RWPE2 (cell line): ENCODE data around the gene MYOZ2.

ENCODE experiments used
- ATAC-seq: fragments of 200-7000 bp; cut with Tn5 transposase; 3 replicates; pipeline ENCODE4 v1.9.1; 2021; ENCODE audit warnings: low read depth
- DNase-seq: peaks from one replicate; pipeline ENCODE4 v3.0.0-alpha.2; 2020; ENCODE audit warnings: low spot score
- H3K27ac ChIP-seq: fragments of 450-650 bp; 2 replicates; pipeline ENCODE4 v1.5.1; 2017; ENCODE audit warnings: mild to moderate bottlenecking; ENCODE audit not compliant: poor library complexity, severe bottlenecking
- H3K27me3 ChIP-seq: fragments of 250-450 bp; sonication (Bioruptor Pico); 2 replicates; pipeline ENCODE4 v1.5.1; 2021; ENCODE audit warnings: mild to moderate bottlenecking, moderate library complexity; ENCODE audit not compliant: insufficient read depth, poor library complexity, severe bottlenecking
- H3K36me3 ChIP-seq: fragments of 250-450 bp; sonication (Bioruptor Pico); 2 replicates; pipeline ENCODE4 v1.5.1; 2020; ENCODE audit warnings: low read depth, mild to moderate bottlenecking, moderate library complexity
- H3K4me1 ChIP-seq: fragments of 250-450 bp; sonication (Bioruptor Pico); 2 replicates; pipeline ENCODE4 v1.5.1; 2021; ENCODE audit warnings: mild to moderate bottlenecking, moderate library complexity; ENCODE audit not compliant: insufficient read depth, poor library complexity, severe bottlenecking
- H3K4me3 ChIP-seq: fragments of 250-450 bp; sonication (Bioruptor Pico); 2 replicates; pipeline ENCODE4 v1.5.1; 2021; ENCODE audit warnings: mild to moderate bottlenecking, moderate library complexity; ENCODE audit not compliant: severe bottlenecking
- H3K9me3 ChIP-seq: fragments of 250-450 bp; sonication (Bioruptor Pico); 2 replicates; pipeline ENCODE4 v1.5.1; 2021; ENCODE audit warnings: mild to moderate bottlenecking, moderate library complexity; ENCODE audit not compliant: severe bottlenecking
- TF ChIP-seq, protein P1 (sequence below): fragments of 450-650 bp; IDR thresholded peaks from one replicate; pipeline ENCODE4 v1.5.1; 2017; ENCODE audit warnings: mild to moderate bottlenecking, moderate library complexity; ENCODE audit not compliant: poor library complexity, severe bottlenecking

The MYOZ2 gene

DNA sequence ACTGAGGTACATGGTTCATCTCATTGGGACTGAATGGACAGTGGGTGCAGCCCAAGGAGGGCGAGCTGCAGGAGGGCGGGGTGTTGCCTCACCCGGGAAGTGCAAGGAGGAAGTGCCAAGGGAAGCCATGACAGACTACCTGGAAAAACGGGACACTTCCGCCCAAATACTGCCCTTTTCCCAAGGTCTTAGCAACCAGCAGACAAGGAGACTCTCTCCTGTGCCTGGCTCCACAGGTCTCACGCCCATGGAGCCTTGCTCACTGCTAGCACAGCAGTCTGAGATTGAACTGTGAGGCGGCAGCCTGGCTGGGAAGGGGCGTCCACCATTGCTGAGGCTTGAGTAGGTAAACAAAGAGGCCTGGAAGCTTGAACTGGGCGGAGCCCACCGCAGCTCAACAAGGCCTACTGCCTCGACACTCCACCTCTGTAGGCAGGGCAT, 62.2 kb downstream of the MYOZ2 start:
- Histone ChIP-seq H3K36me3 (no peaks in the 10 kb centered on the region), H3K4me3 (no peak overlapping the region), H3K27ac (no peak overlapping the region), H3K9me3 (no peaks in the 10 kb centered on the region), H3K27me3 (no peaks in the 10 kb centered on the region), H3K4me1 (no peaks in the 10 kb centered on the region)
- ATAC-seq (no peak), DNase-seq (no peak)
- TF ChIP-seq, protein P1, sequence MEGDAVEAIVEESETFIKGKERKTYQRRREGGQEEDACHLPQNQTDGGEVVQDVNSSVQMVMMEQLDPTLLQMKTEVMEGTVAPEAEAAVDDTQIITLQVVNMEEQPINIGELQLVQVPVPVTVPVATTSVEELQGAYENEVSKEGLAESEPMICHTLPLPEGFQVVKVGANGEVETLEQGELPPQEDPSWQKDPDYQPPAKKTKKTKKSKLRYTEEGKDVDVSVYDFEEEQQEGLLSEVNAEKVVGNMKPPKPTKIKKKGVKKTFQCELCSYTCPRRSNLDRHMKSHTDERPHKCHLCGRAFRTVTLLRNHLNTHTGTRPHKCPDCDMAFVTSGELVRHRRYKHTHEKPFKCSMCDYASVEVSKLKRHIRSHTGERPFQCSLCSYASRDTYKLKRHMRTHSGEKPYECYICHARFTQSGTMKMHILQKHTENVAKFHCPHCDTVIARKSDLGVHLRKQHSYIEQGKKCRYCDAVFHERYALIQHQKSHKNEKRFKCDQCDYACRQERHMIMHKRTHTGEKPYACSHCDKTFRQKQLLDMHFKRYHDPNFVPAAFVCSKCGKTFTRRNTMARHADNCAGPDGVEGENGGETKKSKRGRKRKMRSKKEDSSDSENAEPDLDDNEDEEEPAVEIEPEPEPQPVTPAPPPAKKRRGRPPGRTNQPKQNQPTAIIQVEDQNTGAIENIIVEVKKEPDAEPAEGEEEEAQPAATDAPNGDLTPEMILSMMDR = no peak

DNA sequence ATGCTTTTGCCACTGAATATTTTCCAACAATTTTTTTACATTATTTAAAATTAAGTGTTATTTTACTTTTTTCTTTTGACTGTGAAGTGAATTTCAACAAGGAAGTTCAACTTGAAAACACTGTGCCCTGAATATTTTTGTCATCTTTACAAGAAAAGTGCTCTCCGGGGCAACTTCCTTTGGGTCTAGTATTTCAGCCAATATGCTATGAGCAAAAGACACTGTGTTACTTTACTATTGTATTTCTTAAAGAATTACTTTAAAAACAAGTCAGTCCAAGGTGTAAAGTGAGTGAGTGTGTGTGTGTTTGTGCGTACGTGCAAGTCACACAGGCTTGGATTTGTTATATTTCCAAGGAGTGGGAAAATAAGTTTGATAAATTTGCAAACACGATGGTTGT, 69.3 kb downstream of the MYOZ2 start:
- Histone ChIP-seq H3K4me3 (no peak overlapping the region), H3K27me3 (no peaks in the 10 kb centered on the region), H3K9me3 (no peaks in the 10 kb centered on the region), H3K4me1 (peaks cover 12% of the 10 kb centered on the region), H3K27ac (no peak overlapping the region), H3K36me3 (no peaks in the 10 kb centered on the region)
- TF ChIP-seq, protein P1 = no peak
- DNase-seq (no peak), ATAC-seq (no peak)

DNA sequence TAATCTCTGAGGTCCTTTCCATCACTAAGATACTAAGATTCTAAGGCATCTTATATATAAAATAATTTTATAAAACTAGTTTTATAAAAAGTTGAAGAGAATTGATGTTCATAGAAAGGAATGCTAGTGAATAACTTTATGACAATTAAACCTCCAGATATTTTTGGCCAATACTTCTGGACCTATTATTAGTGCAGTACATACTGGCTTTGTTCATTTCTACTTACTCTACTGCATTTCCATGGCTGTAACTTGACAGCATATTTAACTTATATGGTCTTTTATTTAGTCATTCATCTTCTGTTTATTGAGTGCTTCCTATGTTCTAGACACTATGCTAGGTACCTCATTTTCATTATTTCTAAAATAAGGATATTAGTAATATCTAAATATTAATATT, 70.1 kb downstream of the MYOZ2 start:
- TF ChIP-seq, protein P1 = no peak
- Histone ChIP-seq H3K27me3 (no peaks in the 10 kb centered on the region), H3K27ac (no peak overlapping the region), H3K9me3 (no peaks in the 10 kb centered on the region), H3K36me3 (no peaks in the 10 kb centered on the region), H3K4me3 (no peak overlapping the region), H3K4me1 (peaks cover 20% of the 10 kb centered on the region)
- no peak for ATAC-seq
- no peak for DNase-seq

DNA sequence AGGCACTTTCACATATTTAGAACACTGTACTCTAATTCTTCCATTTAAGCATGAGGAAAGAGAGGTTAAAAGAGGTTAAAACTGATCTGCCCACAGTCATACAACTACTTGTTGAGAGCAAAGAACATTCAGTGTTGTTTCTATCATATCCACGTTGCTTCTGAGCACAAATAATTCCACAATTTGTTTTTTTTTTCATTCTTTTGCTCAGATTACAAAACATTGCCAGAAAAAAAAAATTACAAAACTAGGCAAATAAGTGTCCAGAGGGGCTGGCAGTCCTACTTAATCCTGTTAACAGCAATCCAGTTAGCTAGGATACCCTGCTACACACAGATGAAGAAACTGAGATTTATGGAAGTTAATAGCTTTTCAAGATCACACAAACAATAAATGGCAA, 70.5 kb downstream of the MYOZ2 start:
- ATAC-seq = no peak

DNA sequence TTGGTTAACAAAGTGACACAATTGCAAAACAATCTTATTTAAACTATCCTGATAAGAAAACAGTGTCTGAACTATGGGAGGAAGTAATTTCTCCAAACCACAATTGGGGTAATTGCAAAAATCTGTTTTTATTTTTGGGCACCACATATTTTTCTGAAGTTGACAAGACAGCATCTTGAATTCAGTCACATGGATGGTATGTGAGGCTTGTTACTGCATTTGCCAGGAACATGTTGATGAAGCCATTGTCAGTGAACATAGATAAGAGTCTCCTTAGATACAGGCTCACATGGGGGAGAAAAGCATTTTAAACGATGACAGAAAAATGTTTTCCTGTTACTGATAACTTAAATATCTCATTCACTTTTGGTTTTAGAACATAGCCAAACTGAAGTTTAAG, 71.4 kb downstream of the MYOZ2 start:
- Histone ChIP-seq H3K27me3 (no peaks in the 10 kb centered on the region), H3K9me3 (no peaks in the 10 kb centered on the region), H3K27ac (no peak overlapping the region), H3K4me1 (peaks cover 26% of the 10 kb centered on the region), H3K4me3 (no peak overlapping the region), H3K36me3 (no peaks in the 10 kb centered on the region)
- TF ChIP-seq, protein P1 = no peak
- DNase-seq = no peak
- no peak for ATAC-seq

More for the DNA sequence above, 70.5 kb downstream of the MYOZ2 start:
- no peak overlapping the region for H3K27ac ChIP-seq
- H3K36me3 ChIP-seq = no peaks in the 10 kb centered on the region
- H3K27me3 ChIP-seq = no peaks in the 10 kb centered on the region
- TF ChIP-seq, protein P1 = no peak
- H3K4me3 ChIP-seq = no peak overlapping the region
- H3K4me1 ChIP-seq = peaks cover 25% of the 10 kb centered on the region
- H3K9me3 ChIP-seq = no peaks in the 10 kb centered on the region
- DNase-seq = no peak
